ENCODE measurements around the gene ANKRD22.
A peak's percentile ranks its signal among the peaks of the same experiment; 100 is the strongest.

The ANKRD22 gene

DNA sequence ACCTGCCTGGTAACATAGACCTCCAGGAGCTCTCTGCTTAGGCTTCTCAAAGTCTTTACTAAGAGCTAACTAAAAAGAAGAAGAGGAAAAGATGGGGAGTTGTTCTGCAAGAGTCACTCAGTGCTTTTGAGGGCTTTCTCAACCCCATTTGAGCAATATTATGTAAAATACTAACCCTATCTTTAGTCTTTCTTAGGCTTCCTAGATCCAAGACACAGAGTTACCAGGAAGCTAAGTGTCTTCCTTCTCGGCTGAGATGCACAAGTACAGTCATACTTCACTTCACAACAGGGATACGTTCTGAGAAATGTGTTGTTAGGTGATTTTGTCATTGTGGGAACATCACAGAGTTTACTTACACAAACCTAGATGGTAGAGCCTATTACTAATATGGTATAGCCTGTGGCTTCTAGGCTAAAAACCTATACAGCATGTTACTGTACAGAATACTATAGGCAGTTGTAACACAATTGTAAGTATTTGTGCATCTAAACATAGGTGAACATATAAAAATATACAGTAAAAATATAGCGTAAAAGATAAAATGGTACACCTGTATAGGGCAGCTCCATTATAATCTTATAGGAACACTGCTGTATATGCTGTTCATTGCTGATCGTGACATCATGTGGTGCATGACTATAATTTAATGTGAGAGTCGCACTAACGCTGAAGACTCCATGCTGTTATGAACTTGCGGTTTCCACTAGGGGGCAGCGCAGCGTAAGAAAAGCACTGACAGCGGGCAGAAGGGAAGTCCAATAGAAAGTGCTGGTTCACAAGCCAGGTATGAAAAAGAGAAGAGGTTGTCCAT is 16.3 kb downstream of the ANKRD22 start:
- DNase-seq (ENCODE audit: low read depth) = peak; percentile 62

DNA sequence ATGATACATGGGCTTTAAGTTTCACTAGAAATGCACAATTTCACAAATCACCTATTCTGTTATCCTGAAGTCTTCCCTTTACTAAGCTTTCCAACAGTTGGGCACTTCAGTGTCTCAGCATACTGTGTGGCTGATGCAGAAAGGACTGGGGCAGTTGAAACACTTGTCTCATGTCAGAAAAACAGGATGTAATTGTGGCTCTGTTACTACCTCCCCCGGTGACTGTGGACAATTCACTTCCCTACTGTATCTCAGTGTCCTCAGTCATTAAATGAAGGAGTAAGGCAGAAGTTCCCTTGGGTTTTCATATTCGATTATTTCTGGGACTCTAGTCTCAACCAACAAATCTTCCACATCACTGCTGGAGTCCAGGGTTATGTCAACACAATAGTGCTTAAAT is 17.9 kb downstream of the ANKRD22 start:
- DNase-seq (ENCODE audit: low read depth) = no peak

GRCh38 chr10:88833156-88833555 is 18.5 kb downstream of the ANKRD22 start:
- DNase-seq (ENCODE audit: low read depth) = no peak

GRCh38 chr10:88832376-88832775 is 19.3 kb downstream of the ANKRD22 start:
- no peak for DNase-seq (ENCODE audit: low read depth)

DNA sequence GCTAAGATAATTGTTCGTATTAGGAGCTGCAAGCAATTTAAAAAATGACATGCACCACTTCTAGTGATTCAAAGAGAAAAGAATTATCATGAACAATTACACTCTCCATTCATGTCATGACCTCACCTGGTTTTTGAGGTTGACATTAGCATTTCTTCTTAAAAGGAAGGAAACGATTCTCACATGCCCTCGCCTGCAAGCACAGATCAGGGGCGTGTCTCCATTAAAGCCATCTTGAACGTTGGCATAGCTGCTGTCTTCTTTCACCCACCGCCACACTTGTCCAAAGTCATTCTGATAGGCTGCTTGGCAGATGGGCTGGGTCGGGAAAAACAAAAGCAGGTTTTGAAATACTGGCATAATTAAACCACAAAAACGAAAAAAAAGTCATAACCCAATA is 19.9 kb downstream of the ANKRD22 start:
- DNase-seq (ENCODE audit: low read depth) = peak; percentile 34

DNA sequence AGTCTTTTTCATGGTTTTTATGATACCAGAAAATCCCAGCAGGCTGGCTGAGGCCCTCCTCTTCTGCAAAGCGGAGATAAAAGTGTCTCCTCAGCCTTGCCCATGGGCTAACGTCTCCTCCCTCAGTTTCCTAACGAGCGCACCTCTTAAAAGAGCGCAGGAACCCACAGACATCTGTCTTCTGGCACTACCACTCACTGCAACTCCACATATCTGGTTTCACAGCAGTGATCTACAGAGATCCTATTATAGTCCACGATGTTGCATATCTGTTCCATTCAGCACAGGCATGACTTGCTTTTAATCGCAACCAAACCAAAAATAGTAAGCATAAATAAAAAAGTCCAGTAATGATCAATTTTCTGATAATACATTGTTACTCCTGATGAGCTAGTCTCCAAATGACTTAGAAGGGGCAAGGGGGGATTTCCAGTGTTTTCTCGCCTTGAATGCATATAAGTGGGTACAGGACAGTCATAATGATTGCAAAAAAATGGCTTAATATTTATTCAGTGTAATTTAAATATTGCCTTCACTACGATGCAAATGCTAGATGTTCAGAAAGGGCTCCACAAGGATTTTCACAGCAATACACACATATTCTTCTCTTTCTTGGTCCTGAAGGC is 20.9 kb downstream of the ANKRD22 start:
- no peak for DNase-seq (ENCODE audit: low read depth)

GRCh38 chr10:88828310-88828709 is 23.3 kb downstream of the ANKRD22 start:
- DNase-seq (ENCODE audit: low read depth) = no peak

- no peak for DNase-seq (ENCODE audit: low read depth)
Measured at GRCh38 chr10:88827671-88828070, 24.0 kb downstream of the ANKRD22 start.

- no peak for DNase-seq (ENCODE audit: low read depth)
Measured at GRCh38 chr10:88826388-88826787, 25.3 kb downstream of the ANKRD22 start.

DNA sequence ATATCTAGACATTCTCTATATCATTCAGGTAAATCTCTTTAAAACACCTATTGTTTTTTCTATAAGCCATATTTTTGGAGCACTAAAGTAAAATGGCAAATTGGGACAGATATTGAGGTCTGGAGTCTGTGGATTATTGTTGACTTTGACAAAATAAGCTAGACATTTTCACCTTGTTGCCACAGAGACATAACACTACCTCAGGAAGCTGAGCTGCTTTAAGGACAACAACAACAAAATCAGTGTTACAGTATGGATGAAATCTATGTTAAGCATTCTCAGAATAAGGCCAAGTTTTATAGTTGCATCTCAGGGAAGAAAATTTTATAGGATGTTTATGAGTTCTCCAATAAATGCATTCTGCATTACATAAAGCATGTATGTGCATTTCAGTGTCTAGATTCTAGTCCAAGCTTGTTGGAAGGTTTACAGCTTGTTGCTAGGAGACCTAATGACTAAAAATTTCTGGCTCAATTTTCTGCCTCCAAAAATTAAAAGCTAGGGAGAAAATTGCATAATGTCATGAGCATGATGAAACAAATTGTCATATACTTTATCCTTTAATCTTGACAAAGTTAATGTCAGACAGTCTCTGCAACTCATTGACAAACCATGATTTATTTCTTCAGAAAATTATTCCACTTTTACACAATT is 30.8 kb downstream of the ANKRD22 start:
- DNase-seq (ENCODE audit: low read depth) = no peak

GRCh38 chr10:88819290-88819689 is 32.4 kb downstream of the ANKRD22 start:
- no peak for DNase-seq (ENCODE audit: low read depth)

- DNase-seq (ENCODE audit: low read depth) = no peak
Measured at GRCh38 chr10:88813200-88813599, 38.4 kb downstream of the ANKRD22 start.

DNA sequence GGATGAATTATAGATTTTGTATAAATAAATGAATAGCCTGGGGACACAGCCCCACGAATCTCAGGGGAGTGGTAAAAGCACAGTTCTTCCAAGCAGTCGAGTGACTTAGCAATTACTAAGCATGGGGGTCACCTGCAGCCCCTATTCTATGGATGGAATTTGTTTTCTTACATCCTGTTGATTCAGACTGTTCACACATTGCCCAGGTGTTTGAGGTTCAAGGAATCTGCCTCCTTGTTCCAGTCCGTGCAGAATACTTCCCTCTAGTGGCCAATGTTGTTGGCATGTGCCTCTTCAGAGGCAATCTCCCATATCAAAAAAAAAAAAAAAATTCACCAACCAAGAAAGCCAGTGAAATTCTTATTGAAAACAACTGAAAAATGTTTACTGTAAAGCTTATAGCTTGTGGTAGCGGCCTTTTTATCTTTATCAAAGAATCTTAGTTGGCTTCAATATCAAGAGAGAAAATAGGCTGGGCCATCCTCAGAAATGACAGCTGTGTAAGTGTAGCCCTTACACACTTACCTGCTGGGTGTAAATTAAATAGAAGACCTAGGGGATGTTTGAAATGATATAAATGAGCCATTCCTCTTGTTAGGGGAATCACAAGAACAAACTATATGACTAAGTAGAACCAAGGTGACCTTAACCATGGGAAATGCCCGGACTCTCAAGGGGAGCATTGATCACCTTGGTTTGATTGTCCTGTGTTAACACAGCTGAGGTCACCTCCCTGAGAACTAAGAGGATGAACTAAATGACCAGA is 41.3 kb downstream of the ANKRD22 start:
- no peak for DNase-seq (ENCODE audit: low read depth)

DNA sequence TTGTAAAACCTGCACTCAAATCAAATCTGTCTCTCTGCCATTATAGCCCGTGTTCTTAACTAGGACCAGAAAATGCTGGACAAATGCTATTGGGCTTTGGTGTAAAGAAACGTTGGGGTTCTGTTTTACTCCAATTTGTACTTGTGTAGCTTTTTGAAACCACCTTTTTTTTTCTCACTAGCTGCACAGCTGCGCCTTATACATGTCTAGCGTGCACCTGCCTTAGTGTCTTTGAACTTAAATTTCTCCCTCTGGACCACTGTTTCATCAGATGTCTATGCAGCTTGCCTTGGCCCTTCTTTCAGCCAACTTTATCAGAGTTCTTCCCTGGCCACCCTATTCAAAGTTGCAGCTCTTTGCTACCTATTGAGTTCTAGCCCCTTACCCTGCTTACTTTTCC is 42.0 kb downstream of the ANKRD22 start:
- no peak for DNase-seq (ENCODE audit: low read depth)

- no peak for DNase-seq (ENCODE audit: low read depth)
Measured at GRCh38 chr10:88805924-88806323, 45.7 kb downstream of the ANKRD22 start.

GRCh38 chr10:88805361-88805760 is 46.3 kb downstream of the ANKRD22 start:
- DNase-seq (ENCODE audit: low read depth) = no peak

DNA sequence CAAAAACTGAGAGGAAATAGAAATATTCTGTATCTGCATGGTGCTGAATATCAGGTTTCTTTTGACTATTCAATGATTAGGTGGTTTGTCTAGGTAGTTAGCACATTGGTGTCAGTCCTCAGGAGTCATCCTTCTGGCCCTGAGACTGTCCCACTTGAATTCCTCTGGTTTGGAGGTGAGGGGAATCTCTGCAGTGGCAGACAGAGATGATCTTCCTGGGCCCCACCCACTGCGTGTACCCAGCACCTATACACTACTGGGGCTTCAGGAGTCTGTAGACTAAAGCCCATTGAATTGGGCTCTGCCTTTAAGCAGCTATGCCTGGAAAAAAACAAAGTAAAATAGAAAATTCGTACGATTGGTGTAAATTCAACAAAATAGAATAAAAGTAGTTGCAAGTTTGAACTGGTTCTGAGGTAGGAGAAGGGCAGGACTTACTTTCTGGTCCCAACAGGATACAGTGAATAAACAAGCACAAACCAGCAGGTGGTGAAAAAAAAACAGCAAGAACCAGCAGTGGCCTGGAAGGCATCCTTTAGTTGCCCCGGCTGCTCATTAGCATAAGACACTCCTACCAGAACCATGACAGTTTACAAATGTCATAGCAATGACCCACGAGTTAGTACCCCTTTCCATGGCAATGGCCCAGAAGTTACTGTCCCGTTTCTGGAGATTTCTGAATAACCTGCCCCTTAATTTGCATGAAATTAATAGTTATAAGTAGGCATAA is 47.4 kb downstream of the ANKRD22 start:
- DNase-seq (ENCODE audit: low read depth) = no peak

DNA sequence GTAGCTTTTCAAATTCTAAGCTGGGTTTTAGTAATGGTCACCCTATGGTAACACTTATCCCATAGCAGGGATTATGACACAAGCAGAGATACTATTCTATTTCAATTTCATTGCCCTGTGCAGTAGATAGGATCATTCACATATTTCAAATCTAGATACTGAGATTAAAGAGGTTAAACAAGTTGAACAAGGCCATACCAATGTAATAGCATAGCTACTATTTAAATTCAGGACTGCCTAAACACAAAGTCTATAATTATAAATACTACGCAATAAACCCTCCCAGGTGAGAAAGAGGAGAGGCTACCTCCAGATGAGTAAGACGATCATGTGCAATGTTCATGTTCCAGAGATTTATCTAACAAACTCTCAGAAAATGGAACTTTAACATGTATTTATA is 48.0 kb downstream of the ANKRD22 start:
- no peak for DNase-seq (ENCODE audit: low read depth)

DNA sequence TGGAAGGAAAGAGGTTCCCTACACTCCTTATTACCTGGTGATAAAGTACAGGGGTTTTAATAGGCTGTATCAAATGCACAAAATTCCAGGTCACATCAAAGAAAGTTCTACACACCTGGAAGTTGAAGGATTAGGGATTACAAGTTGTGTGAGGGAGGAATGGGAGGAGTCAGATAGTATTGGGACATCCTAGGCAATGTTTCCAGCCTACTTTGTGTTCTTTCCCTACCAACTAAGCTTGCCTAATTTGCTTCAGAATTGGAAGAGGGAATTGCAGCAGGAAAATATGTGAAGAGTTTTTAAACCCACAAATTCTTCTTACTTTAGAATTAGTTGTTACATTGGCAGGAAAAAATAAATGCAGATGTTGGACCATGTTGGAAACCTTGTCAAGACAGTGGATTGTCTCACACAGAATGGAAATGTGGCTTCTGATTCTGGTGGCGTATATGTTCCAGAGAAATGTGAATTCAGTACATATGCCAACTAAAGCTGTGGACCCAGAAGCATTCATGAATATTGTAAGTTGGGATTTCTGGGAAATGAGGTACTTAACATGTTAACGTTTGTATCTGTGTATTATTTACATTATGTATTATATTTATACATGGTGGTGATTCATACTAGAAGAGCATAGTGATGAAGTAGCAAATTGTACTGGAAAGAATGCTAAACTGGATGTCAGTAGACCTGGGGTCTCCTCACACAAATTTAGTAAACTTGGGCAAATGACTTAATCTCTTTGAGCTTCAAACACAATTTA is 48.9 kb downstream of the ANKRD22 start, which contains the start of gene LIPM:
Gene LIPM (plus strand): TSS at position 208 of the 763 bp plus-strand sequence. CDS start 167 bp downstream, at position 375.
- no peak for DNase-seq (ENCODE audit: low read depth)

DNA sequence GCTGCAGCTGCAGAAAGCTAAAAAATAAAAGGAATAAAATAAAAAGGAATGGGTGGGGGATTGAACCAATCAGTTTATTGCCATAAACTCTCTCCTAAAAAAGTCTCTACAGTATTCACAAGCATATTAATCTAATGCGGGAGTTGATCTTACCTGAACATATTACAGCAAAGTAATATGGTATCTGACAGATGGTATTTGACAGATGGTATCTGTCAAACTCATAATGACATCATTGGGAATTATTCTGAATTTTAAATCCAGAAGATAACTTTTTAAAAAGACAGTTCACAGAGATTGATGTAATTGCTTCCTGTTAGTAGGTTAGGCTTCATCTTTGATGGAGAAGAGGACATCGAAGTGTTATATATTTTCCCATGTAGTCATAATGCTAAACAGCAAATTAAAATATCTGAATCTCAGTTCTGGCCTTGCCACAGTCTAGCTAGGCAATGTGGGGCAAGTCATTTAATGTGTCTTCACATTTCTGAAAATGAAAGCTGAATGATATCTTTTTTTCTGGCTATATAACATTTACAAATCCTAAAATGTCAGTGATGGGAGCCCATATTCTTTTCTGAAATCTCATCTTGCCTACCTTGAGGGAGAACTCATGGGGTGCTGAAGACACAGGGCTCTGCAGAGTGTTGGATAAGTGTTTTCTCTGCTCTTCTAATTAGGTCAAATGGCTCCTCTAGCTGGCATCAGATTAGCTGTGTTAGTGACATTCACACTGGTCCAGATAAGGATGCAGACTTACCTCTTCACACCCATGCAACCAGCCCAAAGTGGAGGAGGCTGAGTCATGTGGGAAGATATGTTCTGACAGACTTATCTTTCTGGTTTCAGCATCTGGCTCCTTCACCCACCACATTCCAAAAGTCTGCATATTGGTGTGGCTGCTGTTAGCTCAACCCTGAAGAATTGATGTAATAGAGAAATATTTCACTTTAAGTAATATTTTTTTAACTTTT is 51.2 kb downstream of the ANKRD22 start:
- no peak for DNase-seq (ENCODE audit: low read depth)
